ENCODE data around the gene RAG2. TPM values are rescaled to one million over a fixed set of nuclear protein-coding genes. Genes with fewer than 3 reads are reported as not detected.

The RAG2 gene
- total and polyA plus RNA-seq, 2 experiments from 2014 or later: not detected

DNA sequence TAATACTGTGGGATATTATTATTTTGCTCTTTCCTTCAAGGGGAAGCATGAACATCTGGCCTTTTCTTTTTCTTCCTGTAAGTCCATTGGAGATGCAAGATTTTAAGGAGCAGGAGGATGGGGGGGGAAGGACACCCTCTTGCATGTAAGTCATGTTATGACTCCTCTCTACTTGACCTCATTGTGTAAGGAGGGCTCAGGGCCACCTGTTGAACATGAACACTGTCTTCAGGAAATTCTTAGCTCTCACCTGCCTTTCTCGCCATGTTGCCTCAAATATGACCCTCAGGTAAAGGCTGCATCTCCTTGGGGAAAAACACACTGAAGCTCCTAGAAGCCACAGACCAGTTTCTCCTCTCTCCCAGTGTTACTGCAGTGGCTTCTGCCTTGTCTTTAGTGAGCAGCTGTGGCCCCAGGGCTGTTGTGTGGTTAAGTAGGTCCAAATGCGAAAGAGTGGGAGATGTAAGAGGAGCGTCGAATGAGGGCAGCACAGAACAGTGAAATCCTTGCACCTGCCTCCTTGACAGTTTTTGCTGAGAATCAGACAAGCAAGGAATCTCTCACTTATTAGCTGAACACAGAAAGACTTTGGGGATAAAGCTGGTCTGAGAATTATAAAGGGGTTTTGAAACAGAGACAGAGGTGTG, 31.5 kb downstream of the RAG2 start:
- H3K9me2 ChIP-seq (replicated peaks; ENCODE audit: insufficient read depth): no peaks in the 10 kb centered on the region
- H3K27me3 ChIP-seq: peaks cover 5% of the 10 kb centered on the region
- H3K4me2 ChIP-seq: no peak overlapping the region
- DNase-seq (ENCODE audit: low spot score): no peak
- H4K20me1 ChIP-seq (ENCODE audit: insufficient read depth, poor library complexity, severe bottlenecking): no peaks in the 10 kb centered on the region
- no peak overlapping the region for H3K27ac ChIP-seq
- H3K79me2 ChIP-seq: no peaks in the 10 kb centered on the region
- 83% methylated on average over 4 of the region's 4 CpGs for WGBS (ENCODE audit: low lambda C conversion rate, missing lambda C conversion rate)
- no peaks in the 10 kb centered on the region for H3K4me1 ChIP-seq (ENCODE audit: insufficient read depth)
- no peaks in the 10 kb centered on the region for H3K36me3 ChIP-seq (replicated peaks; ENCODE audit: insufficient read depth, low read depth)
- no peaks in the 10 kb centered on the region for H3K9me3 ChIP-seq (ENCODE audit: low read depth)
- no peak for TF ChIP-seq EZH2phosphoT487 (IDR thresholded peaks at IDR 0.05; ENCODE audit: low read depth, severe bottlenecking, unreplicated experiment)
- no peak overlapping the region for H3K4me3 ChIP-seq
- H2AFZ ChIP-seq: no peak overlapping the region

DNA sequence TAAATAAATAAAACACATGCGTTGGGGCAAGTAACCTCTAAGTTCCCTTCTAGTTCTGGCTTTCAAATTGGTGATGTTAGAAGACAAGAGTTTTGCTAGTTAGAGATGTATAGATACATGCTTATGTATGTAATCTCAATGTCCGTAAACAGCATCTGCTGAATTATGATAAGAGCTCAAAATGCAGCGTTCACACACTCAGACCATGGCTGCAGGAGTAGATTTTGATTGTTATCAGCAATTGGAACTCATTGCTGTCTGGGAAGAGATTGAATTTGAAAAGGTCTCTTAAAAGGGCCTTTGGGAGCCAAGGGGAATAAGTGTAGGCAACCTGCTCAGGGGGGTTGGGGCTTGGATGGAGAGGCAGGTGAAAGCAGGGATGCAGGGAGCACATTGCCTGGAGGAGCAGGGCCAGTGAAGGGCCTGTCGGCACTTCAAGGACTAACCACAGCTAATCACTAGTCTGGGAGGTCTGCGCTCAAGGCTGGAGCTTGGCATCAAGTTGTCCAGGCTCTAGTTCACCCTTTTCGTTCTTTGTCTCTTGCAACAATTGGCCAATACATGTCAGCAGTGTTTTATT, 32.9 kb downstream of the RAG2 start:
- Histone ChIP-seq H3K4me2 (peak overlapping the region; percentile 84), H3K27me3 (peaks cover 5% of the 10 kb centered on the region), H3K9me3 (ENCODE audit: low read depth) (no peaks in the 10 kb centered on the region), H3K9me2 (replicated peaks; ENCODE audit: insufficient read depth) (no peaks in the 10 kb centered on the region), H2AFZ (peak overlapping the region; percentile 62), H3K27ac (no peak overlapping the region), H3K4me3 (no peak overlapping the region), H3K4me1 (ENCODE audit: insufficient read depth) (no peaks in the 10 kb centered on the region), H4K20me1 (ENCODE audit: insufficient read depth, poor library complexity, severe bottlenecking) (no peaks in the 10 kb centered on the region), H3K36me3 (replicated peaks; ENCODE audit: insufficient read depth, low read depth) (no peaks in the 10 kb centered on the region), H3K79me2 (no peaks in the 10 kb centered on the region)
- no peak for TF ChIP-seq EZH2 (IDR thresholded peaks at IDR 0.05; ENCODE audit: borderline replicate concordance)
- TF ChIP-seq EZH2phosphoT487 (IDR thresholded peaks at IDR 0.05; ENCODE audit: low read depth, severe bottlenecking, unreplicated experiment): no peak
- TF ChIP-seq, protein P1, sequence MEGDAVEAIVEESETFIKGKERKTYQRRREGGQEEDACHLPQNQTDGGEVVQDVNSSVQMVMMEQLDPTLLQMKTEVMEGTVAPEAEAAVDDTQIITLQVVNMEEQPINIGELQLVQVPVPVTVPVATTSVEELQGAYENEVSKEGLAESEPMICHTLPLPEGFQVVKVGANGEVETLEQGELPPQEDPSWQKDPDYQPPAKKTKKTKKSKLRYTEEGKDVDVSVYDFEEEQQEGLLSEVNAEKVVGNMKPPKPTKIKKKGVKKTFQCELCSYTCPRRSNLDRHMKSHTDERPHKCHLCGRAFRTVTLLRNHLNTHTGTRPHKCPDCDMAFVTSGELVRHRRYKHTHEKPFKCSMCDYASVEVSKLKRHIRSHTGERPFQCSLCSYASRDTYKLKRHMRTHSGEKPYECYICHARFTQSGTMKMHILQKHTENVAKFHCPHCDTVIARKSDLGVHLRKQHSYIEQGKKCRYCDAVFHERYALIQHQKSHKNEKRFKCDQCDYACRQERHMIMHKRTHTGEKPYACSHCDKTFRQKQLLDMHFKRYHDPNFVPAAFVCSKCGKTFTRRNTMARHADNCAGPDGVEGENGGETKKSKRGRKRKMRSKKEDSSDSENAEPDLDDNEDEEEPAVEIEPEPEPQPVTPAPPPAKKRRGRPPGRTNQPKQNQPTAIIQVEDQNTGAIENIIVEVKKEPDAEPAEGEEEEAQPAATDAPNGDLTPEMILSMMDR (IDR thresholded peaks at IDR 0.05; ENCODE audit: poor library complexity): no peak
- WGBS (ENCODE audit: low lambda C conversion rate, missing lambda C conversion rate): 43% methylated on average over 6 of the region's 6 CpGs
- DNase-seq (ENCODE audit: low spot score): no peak

DNA sequence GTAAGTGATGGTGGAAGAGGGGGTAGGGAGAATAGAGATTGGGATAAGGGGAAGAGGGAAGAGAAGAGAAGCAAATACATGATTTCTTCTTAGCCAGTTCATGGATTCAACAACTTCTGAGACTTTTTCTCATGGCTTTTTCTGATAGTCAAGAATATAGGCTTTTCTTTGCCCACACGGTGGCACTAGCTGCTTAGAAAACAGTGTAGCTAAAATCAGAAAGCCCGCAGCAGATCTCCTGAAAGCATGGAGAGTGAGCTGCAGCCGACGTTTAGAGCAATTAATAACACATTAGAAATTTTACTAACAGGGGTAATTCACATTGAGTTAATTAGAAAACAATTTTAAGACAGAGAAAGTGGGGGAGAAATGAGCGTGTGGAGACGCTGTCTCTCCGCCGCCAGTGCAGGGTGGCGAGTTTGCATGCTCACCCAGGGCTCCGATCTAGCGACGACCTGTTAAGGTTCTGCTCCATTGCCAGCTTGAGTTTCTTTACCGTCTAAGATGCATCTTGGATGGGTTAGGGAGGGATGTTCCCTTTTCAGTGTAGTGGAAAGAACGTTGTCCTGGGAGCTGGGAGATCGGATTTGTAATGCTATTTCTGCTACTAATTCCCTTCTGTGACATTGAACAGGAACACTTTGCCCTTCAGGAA, 33.5 kb downstream of the RAG2 start:
- no peaks in the 10 kb centered on the region for H3K9me2 ChIP-seq (replicated peaks; ENCODE audit: insufficient read depth)
- 15% methylated on average over 15 of the region's 15 CpGs for WGBS (ENCODE audit: low lambda C conversion rate, missing lambda C conversion rate)
- no peak for TF ChIP-seq EZH2phosphoT487 (IDR thresholded peaks at IDR 0.05; ENCODE audit: low read depth, severe bottlenecking, unreplicated experiment)
- TF ChIP-seq, protein P1 (IDR thresholded peaks at IDR 0.05; ENCODE audit: poor library complexity): peak; percentile 89
- H3K4me2 ChIP-seq: peak overlapping the region; percentile 84
- peaks cover 5% of the 10 kb centered on the region for H3K27me3 ChIP-seq
- no peaks in the 10 kb centered on the region for H3K9me3 ChIP-seq (ENCODE audit: low read depth)
- peak overlapping the region; percentile 50 for H3K4me3 ChIP-seq
- no peaks in the 10 kb centered on the region for H4K20me1 ChIP-seq (ENCODE audit: insufficient read depth, poor library complexity, severe bottlenecking)
- H3K36me3 ChIP-seq (replicated peaks; ENCODE audit: insufficient read depth, low read depth): no peaks in the 10 kb centered on the region
- H3K4me1 ChIP-seq (ENCODE audit: insufficient read depth): no peaks in the 10 kb centered on the region
- H3K79me2 ChIP-seq: no peaks in the 10 kb centered on the region
- no peak overlapping the region for H3K27ac ChIP-seq
- DNase-seq (ENCODE audit: low spot score): peak; percentile 77
- H2AFZ ChIP-seq: peak overlapping the region; percentile 62
